ENCODE measurements around the gene PSTPIP1.

PSTPIP1 gene

GRCh38 chr15:77070495-77071304, 75.8 kb downstream of the PSTPIP1 start, which contains the start of gene TSPAN3:
TSPAN3 (minus strand) TSS chr15:77071109; CDS start chr15:77070954, 155 bp downstream.
- peak; percentile 92 for DNase-seq (ENCODE audit: low read depth)

GRCh38 chr15:77071305-77072223, 76.6 kb downstream of the PSTPIP1 start:
- no peak for DNase-seq (ENCODE audit: low read depth)

GRCh38 chr15:77074350-77074749, 79.4 kb downstream of the PSTPIP1 start:
- no peak for DNase-seq (ENCODE audit: low read depth)

- DNase-seq (ENCODE audit: low read depth): peak; percentile 25
Measured at GRCh38 chr15:77075528-77075927, 80.6 kb downstream of the PSTPIP1 start.

- DNase-seq (ENCODE audit: low read depth): no peak
Measured at GRCh38 chr15:77076323-77076915, 81.5 kb downstream of the PSTPIP1 start.

- DNase-seq (ENCODE audit: low read depth): no peak
Measured at GRCh38 chr15:77081971-77082370, 87.0 kb downstream of the PSTPIP1 start.

GRCh38 chr15:77083381-77084160, 88.6 kb downstream of the PSTPIP1 start:
- DNase-seq (ENCODE audit: low read depth): no peak

- no peak for DNase-seq (ENCODE audit: low read depth)
Measured at GRCh38 chr15:77084436-77084835, 89.5 kb downstream of the PSTPIP1 start.

- DNase-seq (ENCODE audit: low read depth): peak; percentile 41
Measured at GRCh38 chr15:77085297-77085696, 90.4 kb downstream of the PSTPIP1 start.
